HepG2 (cell line): Measurements from ENCODE around the gene ATP12A. TPM values are rescaled to one million over a fixed set of nuclear protein-coding genes. Genes with fewer than 3 reads are reported as not detected.

Experiments
- ATAC-seq: fragments of 200-7000 bp; cut with Tn5 transposase; 3 replicates; pipeline ENCODE4 v1.9.1; 2020; ENCODE audit warnings: mild to moderate bottlenecking, moderate library complexity
- BruUV-seq: library from RNA; stranded (reverse); fragments of 400-500 nt; replicated peaks from 2 replicates; lab custom pipeline; 2021; lab: Mats Ljungman, UMichigan
- CTCF ChIA-PET: fragments of 300-600 bp; formaldehyde crosslinking; extraction: SDS; loops from one replicate; lab custom pipeline; 2021; ENCODE audit warnings: low total read pairs, inconsistent platforms, low intra/inter-chr PET ratio; lab: Yijun Ruan, JAX
- POLR2A ChIA-PET: fragments of 350-600 bp; sonication (Branson Sonifier 250); formaldehyde crosslinking; loops from one replicate; lab custom pipeline; 2020; ENCODE audit warnings: antibody characterized with exemption, inconsistent platforms; lab: Yijun Ruan, JAX
- DNase-seq: peaks from one replicate; pipeline ENCODE4 v3.0.0-alpha.2; 2015; ENCODE audit warnings: low spot score
- FAIRE-seq: peaks from 3 replicates; lab custom pipeline; 2011; peaks lifted over from hg19 to GRCh38; lab: Jason Lieb, UNC
- H2AFZ ChIP-seq: one replicate; pipeline ENCODE4 v1.6.1; 2011; ENCODE audit warnings: low read length, inconsistent platforms
- H3K27ac ChIP-seq: fragments of 300-600 bp; 3 replicates; pipeline ENCODE4 v1.8.0; 2011; ENCODE audit warnings: mixed run types, mild to moderate bottlenecking, mixed read lengths, low read length, inconsistent platforms; ENCODE audit not compliant: insufficient read depth; ENCODE audit errors: extremely low read length
- H3K27me3 ChIP-seq, 2 experiments: fragments of 200-600 bp in 1 of 2; 2 replicates in 1 of 2; 3 replicates in 1 of 2; pipeline versions ENCODE4 v1.6.0 to v1.8.0; 2011; ENCODE audit warnings: low read length in 2 of 2, mild to moderate bottlenecking in 2 of 2, moderate library complexity in 2 of 2, inconsistent platforms in 1 of 2; ENCODE audit not compliant: insufficient read depth in 2 of 2, control insufficient read depth in 1 of 2
- H3K36me3 ChIP-seq, 2 experiments: fragments of 200-600 bp in 1 of 2; replicated peaks in 1 of 2; 2 replicates in 1 of 2; 3 replicates in 1 of 2; pipeline versions ENCODE4 v1.5.1 to v1.8.0; 2011; ENCODE audit warnings: low read length in 2 of 2, inconsistent platforms in 1 of 2; ENCODE audit not compliant: insufficient read depth in 2 of 2, control insufficient read depth in 1 of 2
- H3K4me1 ChIP-seq: 2 replicates; pipeline ENCODE4 v1.5.1; 2012; ENCODE audit warnings: low read length, inconsistent platforms; ENCODE audit not compliant: insufficient read depth
- H3K4me2 ChIP-seq: 2 replicates; pipeline ENCODE4 v1.6.0; 2011; ENCODE audit warnings: low read depth, low read length, inconsistent platforms
- H3K4me3 ChIP-seq, 3 experiments: fragments of 200-600 bp in 1 of 3; sonication (generic), shearing (Covaris generic) in 1 of 3; replicated peaks in 1 of 3; 2 replicates each; pipeline ENCODE4 v1.5.1; 2011 to 2016; ENCODE audit warnings: low read length in 3 of 3, inconsistent platforms in 2 of 3, low read depth in 2 of 3, mild to moderate bottlenecking in 2 of 3, control low read depth in 1 of 3, mixed read lengths in 1 of 3; ENCODE audit not compliant: insufficient read depth in 1 of 3
- H3K79me2 ChIP-seq: one replicate; pipeline ENCODE4 v1.6.1; 2011; ENCODE audit warnings: low read length, inconsistent platforms; ENCODE audit not compliant: insufficient read depth
- H3K9ac ChIP-seq: 2 replicates; pipeline ENCODE4 v1.6.0; 2011; ENCODE audit warnings: mild to moderate bottlenecking, low read depth, low read length, inconsistent platforms; ENCODE audit not compliant: insufficient read depth
- H3K9me3 ChIP-seq: 2 replicates; pipeline ENCODE4 v1.5.1; 2012; ENCODE audit warnings: mild to moderate bottlenecking, low read length
- H4K20me1 ChIP-seq: 2 replicates; pipeline ENCODE4 v1.6.0; 2011; ENCODE audit warnings: inconsistent platforms, mild to moderate bottlenecking, low read length, moderate library complexity; ENCODE audit not compliant: insufficient read depth
- AGO2 ChIP-seq: fragments of 200-400 bp; formaldehyde crosslinking; optimal IDR thresholded peaks from 2 replicates; pipeline ENCODE3; 2017; ENCODE audit warnings: mild to moderate bottlenecking, low read depth, low read length, moderate library complexity
- ATF7 ChIP-seq, 2 experiments: fragments of 450-650 bp in 1 of 2; sonication (generic) in 1 of 2; formaldehyde crosslinking in 1 of 2; IDR thresholded peaks; 2 replicates each; pipeline versions ENCODE4 v1.4.0 to v1.6.1; 2016 to 2020; ENCODE audit warnings: antibody characterized with exemption in 1 of 2, mild to moderate bottlenecking in 1 of 2, missing genetic modification reagents in 1 of 2
- CREB1 ChIP-seq, 2 experiments: fragments of 450-650 bp in 1 of 2; IDR thresholded peaks; 2 replicates each; pipeline ENCODE4 v1.6.1; 2016 to 2017; ENCODE audit warnings: control low read depth in 1 of 2, mild to moderate bottlenecking in 1 of 2, missing compliant biosample characterization in 1 of 2, missing genetic modification characterization in 1 of 2
- ELF4 ChIP-seq: sonication (generic); formaldehyde crosslinking; IDR thresholded peaks from 2 replicates; pipeline ENCODE4 v1.5.0; 2020; ENCODE audit warnings: missing genetic modification reagents, mild to moderate bottlenecking, moderate library complexity, borderline replicate concordance
- KDM2A ChIP-seq: sonication (generic); formaldehyde crosslinking; IDR thresholded peaks from 2 replicates; pipeline ENCODE4 v1.4.0; 2020; ENCODE audit warnings: low read depth, missing genetic modification reagents, borderline replicate concordance
- RBAK ChIP-seq: sonication (generic); formaldehyde crosslinking; IDR thresholded peaks from 2 replicates; pipeline ENCODE4 v1.5.1; 2020; ENCODE audit warnings: mild to moderate bottlenecking, missing genetic modification reagents
- ZNF138 ChIP-seq: sonication (generic); formaldehyde crosslinking; IDR thresholded peaks from 2 replicates; pipeline ENCODE4 v1.5.0; 2020; ENCODE audit warnings: mild to moderate bottlenecking, low read depth, missing genetic modification reagents
- ZNF552 ChIP-seq: sonication (generic); formaldehyde crosslinking; IDR thresholded peaks from 2 replicates; pipeline ENCODE4 v1.9.0; 2022; ENCODE audit warnings: missing genetic modification reagents, mild to moderate bottlenecking, borderline replicate concordance
- WGBS: methylation state at CpG from one replicate; pipeline ENCODE4 v1.1.6; 2017; ENCODE audit warnings: low lambda C conversion rate; 5-methylcytosine and 5-hydroxymethylcytosine counted together
- in situ Hi-C: cut with HindIII; loops from 2 replicates; pipeline ENCODE4 v1.10.0; 2017; ENCODE audit warnings: low pct_unique_long_range_greater_than_20kb; ENCODE audit not compliant: extremely low pct_ligation_motif_present
- intact Hi-C: fragments of 100-400 bp; cut with micrococcal nuclease; formaldehyde crosslinking; loops from one replicate; pipeline ENCODE4 v1.10.0; 2022; ENCODE audit not compliant: unreplicated experiment
- polyA plus RNA-seq, 8 experiments: library from polyadenylated mRNA; depleted of rRNA in 3 of 8; stranded (reverse) in 7 of 8; unstranded in 1 of 8; fragments of >200 nt; fragmentation: Illumina TruSeq in 4 of 8; extraction: Trizol in 4 of 8; gene quantifications; 2 replicates each; pipeline versions ENCODE4 v1.2.1 to v1.2.3, GENCODE V29; 2011 to 2016; ENCODE audit warnings: low read depth in 4 of 8, missing spikeins in 1 of 8, mixed read lengths in 1 of 8; ENCODE audit not compliant: insufficient read depth in 1 of 8
- total RNA-seq, 5 experiments: library from RNA; depleted of rRNA; stranded (reverse); fragments of >200 nt; fragmentation: Illumina TruSeq; extraction: Trizol; gene quantifications; 2 replicates each; pipeline ENCODE4 v1.2.3, GENCODE V29; 2016; ENCODE audit warnings: low read depth in 1 of 5
- TF ChIP-seq, protein P1 (sequence below): sonication (generic); formaldehyde crosslinking; IDR thresholded peaks from 2 replicates; pipeline ENCODE4 v1.4.0; 2020; ENCODE audit warnings: missing genetic modification reagents, mild to moderate bottlenecking, borderline replicate concordance
- TF ChIP-seq, protein P2 (sequence below): sonication (generic); formaldehyde crosslinking; IDR thresholded peaks from 2 replicates; pipeline ENCODE4 v1.4.0; 2020; ENCODE audit warnings: mild to moderate bottlenecking, missing genetic modification reagents
- TF ChIP-seq, protein P3 (sequence below): IDR thresholded peaks from 2 replicates; pipeline ENCODE4 v1.6.1; 2016; ENCODE audit warnings: missing compliant biosample characterization, missing genetic modification reagents, borderline replicate concordance

ATP12A gene
- total and polyA plus RNA-seq, 2 of the 13 experiments (the other 11 are each of a cell fraction or from before 2014, with no cell fraction given): not detected

DNA sequence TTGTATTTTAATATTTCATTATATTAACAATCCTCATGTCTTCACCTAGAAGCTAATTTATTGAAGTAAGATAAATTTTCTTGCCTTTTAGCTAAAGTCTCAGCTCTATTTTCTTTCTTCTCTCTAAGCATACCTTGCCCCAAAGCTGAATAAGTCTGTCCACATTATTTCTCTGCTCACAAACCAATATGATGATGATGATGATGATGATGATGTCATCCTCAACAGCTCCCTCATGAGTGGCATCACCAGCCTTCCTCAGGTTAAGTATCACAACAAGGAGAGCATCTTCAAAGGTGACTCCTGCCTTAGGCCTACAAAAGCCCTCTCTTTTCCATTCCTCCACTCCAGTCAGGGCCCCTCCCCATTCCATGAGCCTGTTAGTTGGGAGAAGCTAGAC lies 31.9 kb upstream of the ATP12A start:
- H3K4me3 ChIP-seq: no peak overlapping the region
- no peaks in the 10 kb centered on the region for H3K36me3 ChIP-seq
- no peaks in the 10 kb centered on the region for H3K9me3 ChIP-seq
- ChIA-PET CTCF (no interaction called here), POLR2A (no interaction called here)
- DNase-seq (no peak), ATAC-seq (no peak), FAIRE-seq (no peak)
- H2AFZ ChIP-seq: no peak overlapping the region
- H3K9ac ChIP-seq: no peak overlapping the region
- no TSS peak for BruUV-seq
- in situ Hi-C loops: no loop called here
- H3K4me1 ChIP-seq: no peaks in the 10 kb centered on the region
- H3K79me2 ChIP-seq: no peaks in the 10 kb centered on the region
- no peak overlapping the region for H3K4me2 ChIP-seq
- peak; percentile 85 for TF ChIP-seq CREB1 (IDR thresholded peaks at IDR 0.05)
- no peak for TF ChIP-seq CREB1 (CRISPR knock-in tag; IDR thresholded peaks at IDR 0.05)
- TF ChIP-seq KDM2A (CRISPR knock-in tag): no peak
- peak; percentile 93 for TF ChIP-seq ATF7 (IDR thresholded peaks at IDR 0.05)
- no peak for TF ChIP-seq ATF7 (CRISPR knock-in tag; IDR thresholded peaks at IDR 0.05)
- no peak overlapping the region for H3K27ac ChIP-seq
- no peaks in the 10 kb centered on the region for H4K20me1 ChIP-seq
- H3K27me3 ChIP-seq: no peaks in the 10 kb centered on the region; a peak in 1 of 5 replicates
- intact Hi-C loops: no loop called here

DNA sequence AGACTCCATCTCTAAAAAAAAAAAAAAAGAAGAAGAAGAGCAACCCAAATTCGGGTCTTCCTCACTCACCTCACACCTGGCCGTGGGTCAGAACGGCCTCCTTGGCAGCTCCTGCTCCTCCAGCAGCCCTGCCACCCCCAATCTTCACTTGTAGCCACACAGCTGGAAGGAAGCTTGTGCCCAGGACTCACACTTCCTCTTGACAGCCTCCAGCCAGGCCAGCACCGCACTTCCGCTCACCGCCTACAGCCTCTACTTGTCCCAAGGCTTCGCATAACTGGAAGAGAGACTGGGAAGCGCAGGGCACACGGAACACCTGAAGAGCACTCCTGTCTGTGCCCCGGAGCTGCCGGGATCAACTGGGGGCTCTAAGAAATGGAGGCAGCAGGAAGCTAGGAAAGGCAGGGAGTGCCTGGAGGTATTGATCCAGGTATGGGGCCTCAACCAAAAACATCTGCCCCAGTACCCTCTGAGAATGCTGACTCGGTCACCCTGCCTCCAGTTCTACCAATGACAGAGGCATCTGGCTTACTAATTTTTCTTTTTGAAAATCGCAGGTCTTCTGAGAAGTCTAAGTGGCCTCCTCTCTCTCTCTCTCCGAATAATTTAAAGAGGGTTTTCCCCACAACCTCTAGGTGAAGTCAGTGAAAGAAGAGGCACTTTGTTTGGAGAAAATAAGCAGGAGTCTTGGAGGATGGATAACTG lies 31.1 kb upstream of the ATP12A start:
- Histone ChIP-seq H3K79me2 (no peaks in the 10 kb centered on the region), H2AFZ (no peak overlapping the region), H3K9ac (no peak overlapping the region), H3K27ac (no peak overlapping the region), H3K4me2 (no peak overlapping the region), H3K27me3 (no peaks in the 10 kb centered on the region; a peak in 1 of 5 replicates), H3K36me3 (no peaks in the 10 kb centered on the region), H3K4me1 (no peaks in the 10 kb centered on the region), H4K20me1 (no peaks in the 10 kb centered on the region), H3K9me3 (no peaks in the 10 kb centered on the region), H3K4me3 (no peak overlapping the region)
- in situ Hi-C loops: no loop called here
- TF ChIP-seq ZNF552 (CRISPR knock-in tag) (no peak), AGO2 (no peak), ELF4 (CRISPR knock-in tag) (no peak), RBAK (CRISPR knock-in tag) (no peak), ZNF138 (CRISPR knock-in tag) (no peak)
- TF ChIP-seq, protein P1, sequence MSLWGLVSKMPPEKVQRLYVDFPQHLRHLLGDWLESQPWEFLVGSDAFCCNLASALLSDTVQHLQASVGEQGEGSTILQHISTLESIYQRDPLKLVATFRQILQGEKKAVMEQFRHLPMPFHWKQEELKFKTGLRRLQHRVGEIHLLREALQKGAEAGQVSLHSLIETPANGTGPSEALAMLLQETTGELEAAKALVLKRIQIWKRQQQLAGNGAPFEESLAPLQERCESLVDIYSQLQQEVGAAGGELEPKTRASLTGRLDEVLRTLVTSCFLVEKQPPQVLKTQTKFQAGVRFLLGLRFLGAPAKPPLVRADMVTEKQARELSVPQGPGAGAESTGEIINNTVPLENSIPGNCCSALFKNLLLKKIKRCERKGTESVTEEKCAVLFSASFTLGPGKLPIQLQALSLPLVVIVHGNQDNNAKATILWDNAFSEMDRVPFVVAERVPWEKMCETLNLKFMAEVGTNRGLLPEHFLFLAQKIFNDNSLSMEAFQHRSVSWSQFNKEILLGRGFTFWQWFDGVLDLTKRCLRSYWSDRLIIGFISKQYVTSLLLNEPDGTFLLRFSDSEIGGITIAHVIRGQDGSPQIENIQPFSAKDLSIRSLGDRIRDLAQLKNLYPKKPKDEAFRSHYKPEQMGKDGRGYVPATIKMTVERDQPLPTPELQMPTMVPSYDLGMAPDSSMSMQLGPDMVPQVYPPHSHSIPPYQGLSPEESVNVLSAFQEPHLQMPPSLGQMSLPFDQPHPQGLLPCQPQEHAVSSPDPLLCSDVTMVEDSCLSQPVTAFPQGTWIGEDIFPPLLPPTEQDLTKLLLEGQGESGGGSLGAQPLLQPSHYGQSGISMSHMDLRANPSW (CRISPR knock-in tag): no peak
- TF ChIP-seq, protein P2, sequence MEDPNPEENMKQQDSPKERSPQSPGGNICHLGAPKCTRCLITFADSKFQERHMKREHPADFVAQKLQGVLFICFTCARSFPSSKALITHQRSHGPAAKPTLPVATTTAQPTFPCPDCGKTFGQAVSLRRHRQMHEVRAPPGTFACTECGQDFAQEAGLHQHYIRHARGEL (CRISPR knock-in tag): no peak
- TF ChIP-seq, protein P3, sequence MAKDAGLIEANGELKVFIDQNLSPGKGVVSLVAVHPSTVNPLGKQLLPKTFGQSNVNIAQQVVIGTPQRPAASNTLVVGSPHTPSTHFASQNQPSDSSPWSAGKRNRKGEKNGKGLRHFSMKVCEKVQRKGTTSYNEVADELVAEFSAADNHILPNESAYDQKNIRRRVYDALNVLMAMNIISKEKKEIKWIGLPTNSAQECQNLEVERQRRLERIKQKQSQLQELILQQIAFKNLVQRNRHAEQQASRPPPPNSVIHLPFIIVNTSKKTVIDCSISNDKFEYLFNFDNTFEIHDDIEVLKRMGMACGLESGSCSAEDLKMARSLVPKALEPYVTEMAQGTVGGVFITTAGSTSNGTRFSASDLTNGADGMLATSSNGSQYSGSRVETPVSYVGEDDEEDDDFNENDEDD (CRISPR knock-in tag): no peak
- CTCF ChIA-PET: no interaction called here
- POLR2A ChIA-PET: no interaction called here
- intact Hi-C loops: no loop called here
- 64% methylated on average over 13 of the region's 14 CpGs for WGBS
- no peak for ATAC-seq
- no TSS peak for BruUV-seq
- no peak for DNase-seq
- no peak for FAIRE-seq
